Measurements from ENCODE around the gene RFX7. TPM values are rescaled to one million over a fixed set of nuclear protein-coding genes. Genes with fewer than 3 reads are reported as not detected.

Gene RFX7
- total and polyA plus RNA-seq, 2 of the 4 experiments (the other 2 are of a cell fraction), result 4.1 to 10.6 TPM

DNA sequence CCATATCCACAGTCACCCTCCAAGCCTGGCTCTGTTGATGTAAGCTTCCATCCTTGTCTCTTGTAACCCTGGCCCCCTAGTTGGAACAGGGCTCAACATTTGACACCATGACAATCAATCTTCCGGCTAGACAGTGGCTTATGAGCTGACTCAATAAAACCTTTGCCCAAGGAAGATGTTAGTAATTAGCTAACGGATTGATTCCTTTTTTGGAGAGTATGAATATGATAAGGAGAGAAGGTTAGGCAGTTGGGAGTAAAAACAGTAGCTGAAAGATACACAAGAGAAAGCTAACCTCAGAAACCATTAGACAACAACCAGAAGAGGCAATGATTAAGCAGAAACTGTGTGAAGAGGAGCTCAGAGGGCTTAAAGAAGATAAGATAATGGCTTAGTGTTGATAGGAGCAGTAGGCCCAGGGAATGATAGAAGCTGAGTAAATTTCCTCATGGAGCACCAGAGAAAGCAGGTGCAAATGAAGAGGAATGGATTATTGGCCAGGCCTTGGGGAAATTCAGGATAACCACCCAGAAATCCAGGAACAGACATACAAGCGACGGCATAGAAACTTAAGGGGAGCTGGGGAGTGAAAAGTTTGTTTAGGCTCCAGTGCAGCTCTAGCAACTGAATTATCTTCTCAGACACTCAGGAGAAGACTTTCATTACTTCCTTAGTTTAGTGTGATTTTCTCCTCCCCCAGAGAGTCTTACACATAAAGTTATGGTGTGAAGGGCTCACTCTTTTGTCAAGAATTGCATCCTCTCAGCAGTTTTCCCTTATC lies 7.8 kb upstream of the RFX7 start (continued):
- TF ChIP-seq, protein P1, sequence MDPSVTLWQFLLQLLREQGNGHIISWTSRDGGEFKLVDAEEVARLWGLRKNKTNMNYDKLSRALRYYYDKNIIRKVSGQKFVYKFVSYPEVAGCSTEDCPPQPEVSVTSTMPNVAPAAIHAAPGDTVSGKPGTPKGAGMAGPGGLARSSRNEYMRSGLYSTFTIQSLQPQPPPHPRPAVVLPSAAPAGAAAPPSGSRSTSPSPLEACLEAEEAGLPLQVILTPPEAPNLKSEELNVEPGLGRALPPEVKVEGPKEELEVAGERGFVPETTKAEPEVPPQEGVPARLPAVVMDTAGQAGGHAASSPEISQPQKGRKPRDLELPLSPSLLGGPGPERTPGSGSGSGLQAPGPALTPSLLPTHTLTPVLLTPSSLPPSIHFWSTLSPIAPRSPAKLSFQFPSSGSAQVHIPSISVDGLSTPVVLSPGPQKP (IDR thresholded peaks at IDR 0.05; ENCODE audit: borderline replicate concordance, low read depth, low read length), result no peak

DNA sequence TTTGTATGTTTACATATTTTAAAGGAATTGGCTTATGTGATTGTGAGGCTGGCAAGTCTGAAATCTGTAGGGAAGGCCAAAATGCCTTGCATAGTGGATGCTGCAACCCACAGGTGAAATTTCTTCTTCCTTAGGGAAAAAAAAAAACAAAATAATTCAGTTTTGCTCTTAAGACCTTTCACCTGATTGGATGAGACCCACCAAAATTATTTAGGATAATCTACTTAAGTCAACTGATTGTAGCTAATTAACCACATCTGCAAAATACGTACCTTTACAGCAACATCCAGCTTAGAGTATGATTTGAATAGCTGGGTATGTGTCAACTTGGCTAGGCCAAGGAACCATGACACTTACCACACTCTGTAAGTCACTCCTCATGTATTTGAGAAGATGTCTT lies 6.9 kb upstream of the RFX7 start:
- POLR2A ChIA-PET (ENCODE audit: unreplicated experiment), result no interaction called here
- Histone ChIP-seq H2AK5ac (ENCODE audit: low read depth, low read length) (no peak overlapping the region), H2BK15ac (ENCODE audit: low read depth, low read length) (no peak overlapping the region), H3K4me3 (ENCODE audit: insufficient read depth, low read depth, low read length) (no peak overlapping the region), H2BK20ac (ENCODE audit: low read depth, low read length) (no peak overlapping the region), H4K8ac (ENCODE audit: low read depth in 2 of 2, low read length in 2 of 2) (no peak overlapping the region), H3K4me1 (ENCODE audit: control insufficient read depth, insufficient read depth, low read length) (no peaks in the 10 kb centered on the region; the same call in 1 of the 2 replicates), H3K79me1 (ENCODE audit: low read depth in 1 of 2, low read length in 2 of 2) (peaks cover 0 to 3% of the 10 kb centered on the region in 2 experiments; a peak in 2 of 4 replicates), H3K9me1 (ENCODE audit: insufficient read depth, low read length) (no peaks in the 10 kb centered on the region), H2BK5ac (ENCODE audit: low read depth, low read length, poor library complexity, severe bottlenecking) (no peak overlapping the region), H3K4me2 (ENCODE audit: low read depth, low read length) (no peak overlapping the region), H3K56ac (ENCODE audit: extremely low read depth, insufficient read depth, low read length) (no peak overlapping the region), H2AFZ (replicated peaks; ENCODE audit: low read length, poor library complexity) (no peak overlapping the region), H2AK9ac (replicated peaks; ENCODE audit: low read depth, low read length, poor library complexity) (no peak overlapping the region), H3K23ac (ENCODE audit: low read depth, low read length) (no peak overlapping the region), H4K5ac (ENCODE audit: low read depth, low read length) (no peak overlapping the region), H3K27ac (ENCODE audit: insufficient read depth, low read length) (no peak overlapping the region), H3K36me3 (ENCODE audit: control insufficient read depth, insufficient read depth, low read length) (no peaks in the 10 kb centered on the region), H3K9me3 (ENCODE audit: control insufficient read depth, insufficient read depth, low read length) (no peaks in the 10 kb centered on the region), H3K4ac (ENCODE audit: low read depth, low read length) (no peak overlapping the region), H3K14ac (replicated peaks; ENCODE audit: low read depth, low read length) (no peak overlapping the region), H3K27me3 (ENCODE audit: control insufficient read depth, insufficient read depth, low read length) (peaks cover 2% of the 10 kb centered on the region), H3K18ac (ENCODE audit: low read depth, low read length) (no peak overlapping the region), H3K9ac (ENCODE audit: low read depth, low read length) (no peak overlapping the region), H4K91ac (ENCODE audit: insufficient read depth, low read depth, low read length) (no peak overlapping the region), H4K20me1 (ENCODE audit: insufficient read depth, low read length) (no peaks in the 10 kb centered on the region), H2BK120ac (ENCODE audit: low read depth, low read length) (no peak overlapping the region)
- ATAC-seq (ENCODE audit: low read depth) (no peak), DNase-seq (no peak)
- dilution Hi-C loops (cut with HindIII; ENCODE audit: low sequenced_read_pairs, unreplicated experiment), result no loop called here
- no TSS peak for BruUV-seq (replicated peaks)
- CTCF ChIA-PET, result no interaction called here
- no CpG with 5 or more reads among the region's 1 CpG for WGBS, 2 experiments (ENCODE audit: extremely low coverage in 2 of 2, insufficient read length in 1 of 2)
- intact Hi-C loops (cut with micrococcal nuclease), result no loop called here
- in situ Hi-C loops (cut with MboI; ENCODE audit: low sequenced_read_pairs), result no loop called here
- TF ChIP-seq CHD1 (IDR thresholded peaks at IDR 0.05; ENCODE audit: low read depth, low read length) (no peak), SMC3 (IDR thresholded peaks at IDR 0.05; ENCODE audit: low read depth, low read length) (no peak), FOS (IDR thresholded peaks at IDR 0.05; ENCODE audit: low read depth, low read length) (no peak), MXI1 (IDR thresholded peaks at IDR 0.05; ENCODE audit: borderline replicate concordance, low read depth, low read length) (no peak), BHLHE40 (IDR thresholded peaks at IDR 0.05; ENCODE audit: low read depth, low read length) (no peak), POLR2A (IDR thresholded peaks at IDR 0.05; ENCODE audit: low read depth, low read length) (no peak), MAFK (IDR thresholded peaks at IDR 0.05; ENCODE audit: low read depth, low read length) (no peak), RAD21 (IDR thresholded peaks at IDR 0.05; ENCODE audit: low read length) (no peak), MAZ (IDR thresholded peaks at IDR 0.05; ENCODE audit: borderline replicate concordance, low read depth, low read length) (no peak), RCOR1 (IDR thresholded peaks at IDR 0.05; ENCODE audit: insufficient replicate concordance, low read length) (no peak)
- TF ChIP-seq, protein P1 (IDR thresholded peaks at IDR 0.05; ENCODE audit: borderline replicate concordance, low read depth, low read length), result no peak
- TF ChIP-seq, protein P2, sequence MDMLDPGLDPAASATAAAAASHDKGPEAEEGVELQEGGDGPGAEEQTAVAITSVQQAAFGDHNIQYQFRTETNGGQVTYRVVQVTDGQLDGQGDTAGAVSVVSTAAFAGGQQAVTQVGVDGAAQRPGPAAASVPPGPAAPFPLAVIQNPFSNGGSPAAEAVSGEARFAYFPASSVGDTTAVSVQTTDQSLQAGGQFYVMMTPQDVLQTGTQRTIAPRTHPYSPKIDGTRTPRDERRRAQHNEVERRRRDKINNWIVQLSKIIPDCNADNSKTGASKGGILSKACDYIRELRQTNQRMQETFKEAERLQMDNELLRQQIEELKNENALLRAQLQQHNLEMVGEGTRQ (IDR thresholded peaks at IDR 0.05; ENCODE audit: low read depth, low read length), result no peak
